Measurements from ENCODE around the gene GRID1. TPM values are rescaled to one million over a fixed set of nuclear protein-coding genes. Genes with fewer than 3 reads are reported as not detected.

The GRID1 gene
- total RNA-seq, 1 donor from 2014 or later: not detected

- H3K4me1 Mint-ChIP-seq: no peaks in the 10 kb centered on the region
- H3K27me3 Mint-ChIP-seq: peaks cover 11% of the 10 kb centered on the region
- ChIA-PET CTCF (no interaction called here), POLR2A (no interaction called here)
- no peak for ATAC-seq (ENCODE audit: low read depth)
- H3K9me3 Mint-ChIP-seq: peaks cover 13% of the 10 kb centered on the region
- intact Hi-C loops (cut with micrococcal nuclease): no loop called here
- TF ChIP-seq, protein P1, sequence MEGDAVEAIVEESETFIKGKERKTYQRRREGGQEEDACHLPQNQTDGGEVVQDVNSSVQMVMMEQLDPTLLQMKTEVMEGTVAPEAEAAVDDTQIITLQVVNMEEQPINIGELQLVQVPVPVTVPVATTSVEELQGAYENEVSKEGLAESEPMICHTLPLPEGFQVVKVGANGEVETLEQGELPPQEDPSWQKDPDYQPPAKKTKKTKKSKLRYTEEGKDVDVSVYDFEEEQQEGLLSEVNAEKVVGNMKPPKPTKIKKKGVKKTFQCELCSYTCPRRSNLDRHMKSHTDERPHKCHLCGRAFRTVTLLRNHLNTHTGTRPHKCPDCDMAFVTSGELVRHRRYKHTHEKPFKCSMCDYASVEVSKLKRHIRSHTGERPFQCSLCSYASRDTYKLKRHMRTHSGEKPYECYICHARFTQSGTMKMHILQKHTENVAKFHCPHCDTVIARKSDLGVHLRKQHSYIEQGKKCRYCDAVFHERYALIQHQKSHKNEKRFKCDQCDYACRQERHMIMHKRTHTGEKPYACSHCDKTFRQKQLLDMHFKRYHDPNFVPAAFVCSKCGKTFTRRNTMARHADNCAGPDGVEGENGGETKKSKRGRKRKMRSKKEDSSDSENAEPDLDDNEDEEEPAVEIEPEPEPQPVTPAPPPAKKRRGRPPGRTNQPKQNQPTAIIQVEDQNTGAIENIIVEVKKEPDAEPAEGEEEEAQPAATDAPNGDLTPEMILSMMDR (IDR thresholded peaks at IDR 0.05): no peak
- no peak for DNase-seq
- no peak overlapping the region for H3K27ac Mint-ChIP-seq
- H3K4me3 Mint-ChIP-seq: no peak overlapping the region
- no peaks in the 10 kb centered on the region for H3K36me3 Mint-ChIP-seq (ENCODE audit: low read depth)
Observed at GRCh38 chr10:86254526-86255174, 111.9 kb downstream of the GRID1 start.

GRCh38 chr10:86254081-86254480, 112.5 kb downstream of the GRID1 start:
- Mint-ChIP-seq H3K4me1 (no peaks in the 10 kb centered on the region), H3K4me3 (no peak overlapping the region), H3K27me3 (peaks cover 11% of the 10 kb centered on the region), H3K9me3 (peaks cover 15% of the 10 kb centered on the region), H3K27ac (no peak overlapping the region), H3K36me3 (ENCODE audit: low read depth) (no peaks in the 10 kb centered on the region)
- intact Hi-C loops (cut with micrococcal nuclease): no loop called here
- no peak for DNase-seq
- TF ChIP-seq, protein P1 (IDR thresholded peaks at IDR 0.05): no peak
- POLR2A ChIA-PET: no interaction called here
- CTCF ChIA-PET: no interaction called here
- no peak for ATAC-seq (ENCODE audit: low read depth)

DNA sequence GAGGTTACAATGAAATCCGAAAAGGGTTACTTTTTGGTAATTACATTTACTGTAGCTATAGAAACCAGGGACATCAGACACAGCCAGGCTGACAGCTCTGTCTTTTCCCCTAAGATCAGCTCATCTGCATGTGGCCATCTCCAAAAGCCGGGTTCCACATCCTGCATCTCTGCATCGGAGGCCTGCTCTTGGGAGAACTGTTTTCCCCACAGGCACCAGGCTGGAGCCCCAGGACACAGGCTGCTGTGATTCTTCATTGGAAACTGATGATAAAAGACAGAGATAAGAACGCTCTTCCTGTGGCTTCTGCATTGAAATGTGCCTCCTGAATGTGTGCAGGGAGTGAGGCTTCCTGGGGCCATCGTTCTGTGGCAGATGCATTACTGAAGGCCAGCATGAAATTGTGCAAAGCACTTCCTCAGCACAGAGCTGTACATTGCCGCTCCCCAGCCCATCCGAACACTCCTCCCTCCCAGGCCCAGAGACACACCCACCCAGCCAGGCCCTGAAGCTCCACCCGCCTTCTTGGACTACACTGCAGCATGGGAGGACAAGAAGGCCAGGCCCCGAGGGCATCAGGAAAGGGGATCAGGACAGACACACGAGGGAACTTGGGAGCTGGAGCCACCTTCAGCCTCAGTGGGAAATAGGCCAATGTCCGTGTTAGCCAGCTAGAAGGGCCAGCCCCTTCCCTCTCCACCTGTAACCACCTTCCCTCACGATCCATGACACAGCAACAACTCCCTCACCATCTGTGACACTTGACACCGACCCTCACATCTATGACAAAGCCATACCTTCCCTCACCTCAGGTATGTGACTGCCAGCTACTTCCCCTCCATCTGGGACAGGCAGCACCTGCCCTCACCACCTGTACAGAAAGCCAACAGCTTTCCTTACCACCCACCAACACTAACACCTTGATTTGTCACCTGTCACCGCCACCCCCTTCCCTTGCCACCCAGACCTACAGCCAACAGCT, 113.2 kb downstream of the GRID1 start:
- no peak for ATAC-seq (ENCODE audit: low read depth)
- CTCF ChIA-PET: no interaction called here
- no peak for DNase-seq

GRCh38 chr10:86252556-86252955, 114.0 kb downstream of the GRID1 start:
- H3K4me3 Mint-ChIP-seq: no peak overlapping the region
- H3K27ac Mint-ChIP-seq: no peak overlapping the region
- no peak for DNase-seq
- peaks cover 11% of the 10 kb centered on the region for H3K27me3 Mint-ChIP-seq
- ChIA-PET POLR2A (no interaction called here), CTCF (no interaction called here)
- no peak for ATAC-seq (ENCODE audit: low read depth)
- no peaks in the 10 kb centered on the region for H3K4me1 Mint-ChIP-seq
- TF ChIP-seq, protein P1 (IDR thresholded peaks at IDR 0.05): no peak
- peaks cover 9% of the 10 kb centered on the region for H3K9me3 Mint-ChIP-seq
- intact Hi-C loops (cut with micrococcal nuclease): no loop called here
- no peaks in the 10 kb centered on the region for H3K36me3 Mint-ChIP-seq (ENCODE audit: low read depth)

More for the DNA sequence above, 113.2 kb downstream of the GRID1 start:
- Mint-ChIP-seq H3K4me3 (no peak overlapping the region), H3K27me3 (peaks cover 11% of the 10 kb centered on the region), H3K4me1 (no peaks in the 10 kb centered on the region), H3K27ac (no peak overlapping the region), H3K9me3 (peaks cover 13% of the 10 kb centered on the region), H3K36me3 (ENCODE audit: low read depth) (no peaks in the 10 kb centered on the region)
- TF ChIP-seq, protein P1 (IDR thresholded peaks at IDR 0.05): no peak
- intact Hi-C loops (cut with micrococcal nuclease): no loop called here
- POLR2A ChIA-PET: no interaction called here

- ATAC-seq (ENCODE audit: low read depth) (no peak), DNase-seq (no peak)
- CTCF ChIA-PET: no interaction called here
- intact Hi-C loops (cut with micrococcal nuclease): no loop called here
- Mint-ChIP-seq H3K9me3 (peaks cover 9% of the 10 kb centered on the region), H3K27ac (no peak overlapping the region), H3K27me3 (peaks cover 11% of the 10 kb centered on the region), H3K4me1 (no peaks in the 10 kb centered on the region), H3K4me3 (no peak overlapping the region), H3K36me3 (ENCODE audit: low read depth) (no peaks in the 10 kb centered on the region)
- POLR2A ChIA-PET: no interaction called here
- TF ChIP-seq, protein P1 (IDR thresholded peaks at IDR 0.05): no peak
Observed at GRCh38 chr10:86252079-86252478, 114.5 kb downstream of the GRID1 start.

Data from activated B cell treated with CpG ODN at 0.5 μM for 24 hours (primary cell).